ENCODE data around the gene TSBP1. TPM values are rescaled to one million over a fixed set of nuclear protein-coding genes. Genes with fewer than 3 reads are reported as not detected.
"Not testable (repeated sequence)": the region's sequence is repeated elsewhere in the genome, so short reads cannot be mapped to it uniquely, and the experiment has no call there.

TSBP1 gene
- total RNA-seq, 1 donor from 2014 or later: not detected

GRCh38 chr6:32298632-32299336 is 72.9 kb downstream of the TSBP1 start:
- Mint-ChIP-seq H3K4me1 (ENCODE audit: low read depth) (peaks cover 1% of the 10 kb centered on the region), H3K27ac (no peak overlapping the region), H3K27me3 (ENCODE audit: insufficient read depth) (peaks cover 45% of the 10 kb centered on the region), H3K4me3 (no peak overlapping the region), H3K36me3 (ENCODE audit: low read depth) (no peaks in the 10 kb centered on the region), H3K9me3 (no peaks in the 10 kb centered on the region)
- intact Hi-C loops (cut with micrococcal nuclease): no loop called here
- no peak for DNase-seq (ENCODE audit: low spot score)

GRCh38 chr6:32294980-32295379 is 76.7 kb downstream of the TSBP1 start:
- peaks cover 52% of the 10 kb centered on the region for H3K27me3 Mint-ChIP-seq (ENCODE audit: insufficient read depth)
- H3K4me3 Mint-ChIP-seq; H3K9me3 Mint-ChIP-seq; H3K4me1 Mint-ChIP-seq (ENCODE audit: low read depth); intact Hi-C loops (cut with micrococcal nuclease); H3K36me3 Mint-ChIP-seq (ENCODE audit: low read depth); DNase-seq (ENCODE audit: low spot score); H3K27ac Mint-ChIP-seq: not testable (repeated sequence)

DNA sequence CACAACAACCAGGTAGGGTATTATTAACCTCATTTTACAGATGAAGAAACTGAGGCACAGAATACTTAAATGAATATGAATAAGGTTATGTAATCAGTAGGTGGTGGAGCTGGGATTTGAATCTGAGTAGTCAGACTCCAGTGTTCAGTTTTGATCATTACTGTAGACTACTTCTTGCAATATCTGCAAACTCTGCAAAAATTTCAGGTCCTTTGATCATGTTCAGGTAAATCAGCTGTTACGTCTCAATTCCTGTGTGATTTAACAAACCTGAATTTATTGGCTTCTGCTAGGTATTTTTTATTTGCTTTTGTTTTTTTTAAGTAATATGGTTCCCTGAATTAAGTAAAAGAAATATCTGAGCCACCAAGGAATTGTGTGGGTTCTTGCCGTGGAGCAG is 77.1 kb downstream of the TSBP1 start:
- no peak overlapping the region for H3K4me3 Mint-ChIP-seq
- H3K27ac Mint-ChIP-seq: no peak overlapping the region
- no peaks in the 10 kb centered on the region for H3K36me3 Mint-ChIP-seq (ENCODE audit: low read depth)
- DNase-seq (ENCODE audit: low spot score): no peak
- H3K27me3 Mint-ChIP-seq (ENCODE audit: insufficient read depth): peaks cover 50% of the 10 kb centered on the region
- H3K9me3 Mint-ChIP-seq: no peaks in the 10 kb centered on the region
- H3K4me1 Mint-ChIP-seq (ENCODE audit: low read depth): no peaks in the 10 kb centered on the region
- intact Hi-C loops (cut with micrococcal nuclease): no loop called here

DNA sequence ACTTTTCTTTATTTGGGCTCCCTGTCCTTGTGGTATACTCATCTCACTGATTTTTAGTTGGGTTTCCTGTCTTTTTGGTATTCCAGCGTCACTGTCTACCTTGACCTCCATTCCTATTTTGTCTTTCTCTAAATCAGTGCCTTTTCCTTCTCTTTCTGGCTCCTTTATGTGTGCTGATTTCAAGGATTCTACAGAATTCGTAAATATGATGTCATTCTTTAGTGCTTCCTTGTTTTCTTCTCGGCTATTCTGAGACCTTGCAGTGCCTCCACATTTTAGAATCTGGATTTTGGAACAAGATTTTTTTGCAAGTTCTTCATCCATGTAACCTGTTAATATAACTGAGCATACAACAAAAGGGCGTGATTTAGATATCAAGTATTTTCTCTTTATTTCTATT is 78.0 kb downstream of the TSBP1 start:
- no peak overlapping the region for H3K4me3 Mint-ChIP-seq

DNA sequence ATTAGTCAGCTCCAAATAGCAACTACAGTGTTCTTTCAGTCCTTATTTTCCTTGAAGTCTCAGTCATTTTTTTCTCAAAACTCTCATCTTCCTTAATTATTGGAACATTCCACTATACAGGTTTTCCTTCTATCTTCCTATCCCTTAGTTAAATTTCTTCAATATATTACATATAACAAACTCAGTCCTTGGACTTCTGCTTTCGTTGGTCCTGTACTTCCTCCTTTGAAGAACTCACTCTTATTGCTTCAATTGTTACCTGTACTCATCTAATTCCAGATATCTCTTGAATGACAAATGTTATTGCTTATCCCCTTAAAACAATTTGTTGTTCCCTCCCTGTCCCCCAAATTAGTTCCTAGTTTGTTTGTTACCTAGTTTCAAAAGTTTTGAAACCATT is 80.2 kb downstream of the TSBP1 start:
- H3K9me3 Mint-ChIP-seq: no peaks in the 10 kb centered on the region
- peaks cover 48% of the 10 kb centered on the region for H3K27me3 Mint-ChIP-seq (ENCODE audit: insufficient read depth)
- no peaks in the 10 kb centered on the region for H3K36me3 Mint-ChIP-seq (ENCODE audit: low read depth)
- H3K4me3 Mint-ChIP-seq: no peak overlapping the region
- no peak for DNase-seq (ENCODE audit: low spot score)
- no peak overlapping the region for H3K27ac Mint-ChIP-seq
- intact Hi-C loops (cut with micrococcal nuclease): no loop called here
- H3K4me1 Mint-ChIP-seq (ENCODE audit: low read depth): no peaks in the 10 kb centered on the region

More for the DNA sequence above, 78.0 kb downstream of the TSBP1 start:
- no peaks in the 10 kb centered on the region for H3K4me1 Mint-ChIP-seq (ENCODE audit: low read depth)
- no peaks in the 10 kb centered on the region for H3K9me3 Mint-ChIP-seq
- peaks cover 47% of the 10 kb centered on the region for H3K27me3 Mint-ChIP-seq (ENCODE audit: insufficient read depth)
- intact Hi-C loops (cut with micrococcal nuclease): no loop called here
- H3K36me3 Mint-ChIP-seq (ENCODE audit: low read depth): no peaks in the 10 kb centered on the region
- H3K27ac Mint-ChIP-seq: no peak overlapping the region
- no peak for DNase-seq (ENCODE audit: low spot score)

DNA sequence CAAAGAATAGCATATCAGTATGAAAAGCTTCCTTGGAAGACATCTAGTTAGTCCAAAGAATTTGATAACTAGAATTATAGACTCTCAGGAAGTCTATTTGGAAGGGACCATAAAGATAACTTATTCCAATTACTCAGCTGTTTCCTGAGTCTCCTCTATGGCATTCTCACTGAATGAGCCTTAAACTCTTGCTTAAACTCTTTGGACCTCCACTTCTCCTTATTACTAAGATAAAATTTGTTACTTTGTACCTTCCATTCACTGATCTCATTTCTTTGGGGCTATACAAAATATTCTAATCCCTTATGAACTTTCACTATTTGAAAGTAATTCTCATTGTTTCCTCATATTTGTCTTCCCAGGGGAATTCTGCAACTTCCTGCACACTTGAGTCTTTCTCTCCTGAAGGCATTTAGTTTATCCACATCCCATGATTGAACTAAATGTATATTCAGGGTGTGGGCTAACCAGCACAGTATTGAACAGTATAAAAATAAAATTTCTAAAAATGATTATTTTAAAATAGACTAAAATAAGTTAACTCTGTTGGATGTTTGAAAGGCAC is 80.7 kb downstream of the TSBP1 start:
- intact Hi-C loops (cut with micrococcal nuclease): no loop called here
- Mint-ChIP-seq H3K36me3 (ENCODE audit: low read depth) (no peaks in the 10 kb centered on the region), H3K4me1 (ENCODE audit: low read depth) (no peaks in the 10 kb centered on the region), H3K27ac (no peak overlapping the region), H3K4me3 (no peak overlapping the region), H3K9me3 (no peaks in the 10 kb centered on the region), H3K27me3 (ENCODE audit: insufficient read depth) (peaks cover 47% of the 10 kb centered on the region)
- no peak for DNase-seq (ENCODE audit: low spot score)

- Mint-ChIP-seq H3K27ac (no peak overlapping the region), H3K27me3 (ENCODE audit: insufficient read depth) (peaks cover 46% of the 10 kb centered on the region), H3K4me1 (ENCODE audit: low read depth) (no peaks in the 10 kb centered on the region), H3K36me3 (ENCODE audit: low read depth) (no peaks in the 10 kb centered on the region), H3K9me3 (no peaks in the 10 kb centered on the region), H3K4me3 (no peak overlapping the region)
- intact Hi-C loops (cut with micrococcal nuclease): no loop called here
- no peak for DNase-seq (ENCODE audit: low spot score)
Measured at GRCh38 chr6:32288426-32288825, 83.3 kb downstream of the TSBP1 start.

DNA sequence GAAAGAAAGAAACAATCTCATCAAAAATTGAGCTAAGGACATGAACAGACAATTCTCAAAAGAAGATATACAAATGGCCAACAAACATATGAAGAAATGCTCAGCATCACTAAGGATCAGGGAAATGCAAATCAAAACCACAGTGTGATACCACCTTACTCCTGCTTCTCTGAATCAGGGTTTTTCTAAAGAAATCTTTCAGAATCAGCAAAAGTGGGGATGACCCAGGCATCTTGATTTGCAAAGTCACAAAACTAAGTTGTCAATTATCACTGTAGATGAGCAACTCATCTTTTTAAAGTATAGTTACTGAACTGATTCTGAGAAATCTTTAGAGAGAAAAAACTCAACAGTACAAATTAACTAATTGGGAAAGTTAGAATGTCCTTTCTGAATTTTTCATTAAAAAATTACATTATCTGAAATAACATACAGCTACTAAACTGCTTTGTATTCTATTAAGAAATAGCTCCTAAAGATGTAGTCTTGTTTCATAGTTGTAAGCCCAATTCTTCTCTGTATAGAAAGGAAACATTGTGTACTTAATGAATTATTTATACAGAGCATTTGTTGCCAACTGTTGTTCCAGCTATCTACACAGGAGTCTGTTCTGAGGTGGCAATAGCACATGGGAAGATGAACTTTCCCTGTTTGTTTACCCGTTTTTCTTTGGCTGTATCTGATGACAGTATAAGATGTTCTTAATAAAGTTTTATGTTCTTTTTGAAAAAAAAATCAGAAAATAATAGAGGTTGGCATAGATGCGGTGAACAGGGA is 97.7 kb downstream of the TSBP1 start:
- H3K27me3 Mint-ChIP-seq (ENCODE audit: insufficient read depth); DNase-seq (ENCODE audit: low spot score); H3K4me3 Mint-ChIP-seq; intact Hi-C loops (cut with micrococcal nuclease); H3K36me3 Mint-ChIP-seq (ENCODE audit: low read depth); H3K27ac Mint-ChIP-seq; H3K9me3 Mint-ChIP-seq: not testable (repeated sequence)
- H3K4me1 Mint-ChIP-seq (ENCODE audit: low read depth): peaks cover 26% of the 10 kb centered on the region

DNA sequence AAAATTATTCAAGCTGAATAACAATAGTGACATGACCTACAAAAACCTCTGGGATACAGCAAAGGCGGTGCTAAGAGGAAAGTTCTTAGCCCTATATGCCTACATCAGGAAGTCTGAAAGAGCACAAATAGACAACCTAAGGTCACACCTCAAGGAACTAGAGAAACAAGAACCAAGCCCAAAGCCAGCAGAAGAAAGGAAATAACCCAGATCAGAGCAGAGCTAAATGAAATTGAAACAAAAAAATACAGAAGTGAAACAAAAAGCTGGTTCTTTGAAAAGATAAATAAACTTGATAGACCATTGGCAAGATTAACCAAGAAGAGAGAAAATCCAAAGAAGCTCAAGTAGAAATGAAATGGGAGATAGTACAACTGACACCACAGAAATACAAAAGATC is 100.3 kb downstream of the TSBP1 start:
- peak overlapping the region; percentile 0 for H3K4me3 Mint-ChIP-seq
- DNase-seq (ENCODE audit: low spot score): no peak
- peaks cover 5% of the 10 kb centered on the region for H3K36me3 Mint-ChIP-seq (ENCODE audit: low read depth)
- peaks cover 9% of the 10 kb centered on the region for H3K9me3 Mint-ChIP-seq
- H3K4me1 Mint-ChIP-seq (ENCODE audit: low read depth): peaks cover 26% of the 10 kb centered on the region
- peaks cover 9% of the 10 kb centered on the region for H3K27me3 Mint-ChIP-seq (ENCODE audit: insufficient read depth)
- intact Hi-C loops (cut with micrococcal nuclease): no loop called here
- peak overlapping the region; percentile 16 for H3K27ac Mint-ChIP-seq

- H3K27ac Mint-ChIP-seq; intact Hi-C loops (cut with micrococcal nuclease); H3K4me3 Mint-ChIP-seq; DNase-seq (ENCODE audit: low spot score); H3K36me3 Mint-ChIP-seq (ENCODE audit: low read depth); H3K9me3 Mint-ChIP-seq: not testable (repeated sequence)
- H3K4me1 Mint-ChIP-seq (ENCODE audit: low read depth): peaks cover 22% of the 10 kb centered on the region
- peaks cover 16% of the 10 kb centered on the region for H3K27me3 Mint-ChIP-seq (ENCODE audit: insufficient read depth)
Measured at GRCh38 chr6:32268459-32268858, 103.2 kb downstream of the TSBP1 start.

GRCh38 chr6:32267035-32267434 is 104.7 kb downstream of the TSBP1 start:
- Mint-ChIP-seq H3K27me3 (ENCODE audit: insufficient read depth) (peaks cover 22% of the 10 kb centered on the region), H3K27ac (no peak overlapping the region), H3K4me3 (no peak overlapping the region), H3K36me3 (ENCODE audit: low read depth) (peaks cover 5% of the 10 kb centered on the region), H3K4me1 (ENCODE audit: low read depth) (peaks cover 13% of the 10 kb centered on the region), H3K9me3 (peaks cover 8% of the 10 kb centered on the region)
- intact Hi-C loops (cut with micrococcal nuclease): no loop called here
- no peak for DNase-seq (ENCODE audit: low spot score)

GRCh38 chr6:32257262-32257661 is 114.4 kb downstream of the TSBP1 start:
- not testable (repeated sequence) for H3K27ac Mint-ChIP-seq; DNase-seq (ENCODE audit: low spot score); H3K36me3 Mint-ChIP-seq (ENCODE audit: low read depth); H3K9me3 Mint-ChIP-seq; H3K4me3 Mint-ChIP-seq
- H3K4me1 Mint-ChIP-seq (ENCODE audit: low read depth): peaks cover 19% of the 10 kb centered on the region
- peaks cover 55% of the 10 kb centered on the region for H3K27me3 Mint-ChIP-seq (ENCODE audit: insufficient read depth)
- intact Hi-C loops (cut with micrococcal nuclease): loop anchor here (5.0 to 10.0 kb wide), 3 partner anchors 60 to 172 kb away; partner anchors contain the start of gene TSBP1
